HFFc6 (cell line): ENCODE measurements around the gene IPO13. TPM values are rescaled to one million over a fixed set of nuclear protein-coding genes. Genes with fewer than 3 reads are reported as not detected.

Experiments
- DNase-seq: peaks from one replicate; pipeline ENCODE4 v3.0.0-alpha.2; 2018
- H3K27ac Mint-ChIP-seq: 2 replicates; pipeline ENCODE4 v1.8.0; 2020; ENCODE audit warnings: mild to moderate bottlenecking, mixed read lengths
- H3K27me3 Mint-ChIP-seq: 2 replicates; pipeline ENCODE4 v1.8.0; 2021; ENCODE audit warnings: mild to moderate bottlenecking, moderate library complexity, mixed read lengths; ENCODE audit not compliant: insufficient read depth
- H3K36me3 Mint-ChIP-seq: 2 replicates; pipeline ENCODE4 v1.8.0; 2021; ENCODE audit warnings: low read depth, mixed read lengths
- H3K4me1 Mint-ChIP-seq: 2 replicates; pipeline ENCODE4 v1.8.0; 2020; ENCODE audit warnings: low read depth, mixed read lengths
- H3K4me3 Mint-ChIP-seq: 2 replicates; pipeline ENCODE4 v1.8.0; 2020; ENCODE audit warnings: mild to moderate bottlenecking, moderate library complexity, mixed read lengths
- H3K9me3 Mint-ChIP-seq: 2 replicates; pipeline ENCODE4 v1.8.0; 2020; ENCODE audit warnings: mild to moderate bottlenecking, mixed read lengths
- total RNA-seq, 6 experiments: library from RNA; stranded (reverse); fragmentation: NEBNext Ultra II Directional; extraction: Animal tissue kit (Norgen Biotek cat#: 25700); gene quantifications; 2 replicates in 1 of 6; 3 replicates in 5 of 6; pipeline ENCODE4 v1.2.3, GENCODE V29; 2021
- TF ChIP-seq, protein P1 (sequence below): fragments of 200-600 bp; sonication (generic); IDR thresholded peaks from 2 replicates; pipeline ENCODE4 v1.5.0; 2021; ENCODE audit warnings: antibody characterized with exemption, mild to moderate bottlenecking

Gene IPO13
- total RNA-seq, 6 experiments from 2014 or later, result 24.0 to 27.8 (median 25.0) TPM

DNA sequence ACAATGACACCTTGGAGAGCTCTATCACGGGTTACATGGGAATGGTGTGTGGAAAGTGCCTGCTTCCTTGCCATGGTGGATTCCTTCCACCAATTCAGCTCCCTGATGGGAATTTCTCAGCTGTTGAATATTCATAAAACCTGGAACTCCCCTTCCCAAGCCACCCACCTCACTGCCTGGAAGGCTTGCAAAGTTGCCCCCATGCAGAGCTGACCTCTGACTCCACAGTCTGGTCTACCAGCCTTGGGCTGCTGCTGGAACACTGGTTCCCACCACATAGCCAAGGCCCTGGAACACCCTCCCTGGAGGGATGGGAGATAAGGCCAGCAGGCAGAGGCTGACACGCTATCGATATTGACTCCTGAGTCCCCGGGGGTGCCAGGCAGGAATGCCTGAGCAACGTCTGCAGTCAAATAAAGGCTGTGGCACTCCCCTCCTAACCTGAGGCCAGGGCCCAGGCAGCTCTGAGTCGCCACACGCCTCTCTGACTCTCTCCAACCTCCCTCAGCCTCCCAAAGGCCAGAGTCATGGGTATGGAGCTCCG is 53.4 kb downstream of the IPO13 start:
- Mint-ChIP-seq H3K27me3 (peaks cover 2% of the 10 kb centered on the region), H3K9me3 (no peaks in the 10 kb centered on the region), H3K36me3 (0 out of 2 replicates have a peak, but pooled peaks cover 4% of the 10 kb centered on the region), H3K27ac (no peak overlapping the region), H3K4me3 (no peak overlapping the region), H3K4me1 (no peaks in the 10 kb centered on the region)
- TF ChIP-seq, protein P1, sequence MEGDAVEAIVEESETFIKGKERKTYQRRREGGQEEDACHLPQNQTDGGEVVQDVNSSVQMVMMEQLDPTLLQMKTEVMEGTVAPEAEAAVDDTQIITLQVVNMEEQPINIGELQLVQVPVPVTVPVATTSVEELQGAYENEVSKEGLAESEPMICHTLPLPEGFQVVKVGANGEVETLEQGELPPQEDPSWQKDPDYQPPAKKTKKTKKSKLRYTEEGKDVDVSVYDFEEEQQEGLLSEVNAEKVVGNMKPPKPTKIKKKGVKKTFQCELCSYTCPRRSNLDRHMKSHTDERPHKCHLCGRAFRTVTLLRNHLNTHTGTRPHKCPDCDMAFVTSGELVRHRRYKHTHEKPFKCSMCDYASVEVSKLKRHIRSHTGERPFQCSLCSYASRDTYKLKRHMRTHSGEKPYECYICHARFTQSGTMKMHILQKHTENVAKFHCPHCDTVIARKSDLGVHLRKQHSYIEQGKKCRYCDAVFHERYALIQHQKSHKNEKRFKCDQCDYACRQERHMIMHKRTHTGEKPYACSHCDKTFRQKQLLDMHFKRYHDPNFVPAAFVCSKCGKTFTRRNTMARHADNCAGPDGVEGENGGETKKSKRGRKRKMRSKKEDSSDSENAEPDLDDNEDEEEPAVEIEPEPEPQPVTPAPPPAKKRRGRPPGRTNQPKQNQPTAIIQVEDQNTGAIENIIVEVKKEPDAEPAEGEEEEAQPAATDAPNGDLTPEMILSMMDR, result no peak
- no peak for DNase-seq

DNA sequence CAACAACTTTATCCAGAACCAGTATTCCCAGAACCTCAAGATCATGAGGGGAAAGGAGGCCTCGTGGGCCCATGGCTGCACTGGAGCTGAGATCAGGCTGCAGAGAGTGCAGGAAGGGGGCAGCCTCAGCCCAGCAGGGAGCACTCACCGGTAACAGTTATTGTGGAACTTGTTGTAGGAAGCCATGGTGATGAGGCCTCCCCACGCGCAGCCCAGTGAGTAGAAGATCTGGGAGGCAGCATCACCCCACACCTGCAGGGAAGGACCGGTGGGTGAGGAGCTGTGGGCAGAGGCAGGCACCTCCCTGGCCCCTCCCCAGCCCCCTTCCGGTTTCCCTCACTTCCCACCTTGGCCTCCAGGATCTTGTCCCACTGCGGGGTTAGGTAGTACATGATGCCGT is 55.4 kb downstream of the IPO13 start:
- Mint-ChIP-seq H3K9me3 (no peaks in the 10 kb centered on the region), H3K27me3 (peaks cover 2% of the 10 kb centered on the region), H3K36me3 (0 out of 2 replicates have a peak, but pooled peaks cover 4% of the 10 kb centered on the region), H3K27ac (no peak overlapping the region), H3K4me1 (peaks cover 6% of the 10 kb centered on the region; the same call in 1 of the 2 replicates), H3K4me3 (no peak overlapping the region)
- no peak for DNase-seq
- TF ChIP-seq, protein P1, result no peak

DNA sequence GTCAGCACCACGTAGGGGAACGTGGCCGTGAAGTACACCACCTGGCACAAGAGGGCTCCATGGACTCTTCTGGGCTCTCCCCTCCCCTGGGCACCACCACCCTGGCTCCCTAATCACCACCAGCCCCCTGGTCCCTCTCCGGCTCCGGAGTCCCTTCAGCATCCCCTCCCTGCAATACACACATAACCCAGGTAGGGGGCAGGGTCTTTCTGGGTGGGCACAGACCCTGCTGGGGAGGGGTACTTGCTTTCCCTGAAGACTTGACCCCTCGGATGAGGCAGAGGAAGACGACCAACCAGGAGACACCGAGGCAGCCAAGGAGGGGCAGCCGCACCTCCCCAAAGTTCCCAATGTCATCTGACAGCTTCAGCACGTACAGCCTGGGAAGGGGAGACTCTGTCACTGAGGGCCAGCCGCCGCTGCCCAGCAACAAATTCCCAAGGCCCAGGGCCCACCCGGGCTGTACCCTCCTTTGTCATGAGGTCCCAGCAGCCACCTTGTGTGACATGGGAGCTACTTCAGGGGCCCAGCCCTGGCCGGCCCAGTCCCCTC is 55.9 kb downstream of the IPO13 start:
- peaks cover 2% of the 10 kb centered on the region for H3K27me3 Mint-ChIP-seq
- 0 out of 2 replicates have a peak, but pooled peaks cover 4% of the 10 kb centered on the region for H3K36me3 Mint-ChIP-seq
- DNase-seq, result no peak
- no peaks in the 10 kb centered on the region for H3K9me3 Mint-ChIP-seq
- H3K27ac Mint-ChIP-seq, result no peak overlapping the region
- H3K4me1 Mint-ChIP-seq, result peaks cover 6% of the 10 kb centered on the region; the same call in 1 of the 2 replicates
- no peak overlapping the region for H3K4me3 Mint-ChIP-seq
- TF ChIP-seq, protein P1, result peak; percentile 63

DNA sequence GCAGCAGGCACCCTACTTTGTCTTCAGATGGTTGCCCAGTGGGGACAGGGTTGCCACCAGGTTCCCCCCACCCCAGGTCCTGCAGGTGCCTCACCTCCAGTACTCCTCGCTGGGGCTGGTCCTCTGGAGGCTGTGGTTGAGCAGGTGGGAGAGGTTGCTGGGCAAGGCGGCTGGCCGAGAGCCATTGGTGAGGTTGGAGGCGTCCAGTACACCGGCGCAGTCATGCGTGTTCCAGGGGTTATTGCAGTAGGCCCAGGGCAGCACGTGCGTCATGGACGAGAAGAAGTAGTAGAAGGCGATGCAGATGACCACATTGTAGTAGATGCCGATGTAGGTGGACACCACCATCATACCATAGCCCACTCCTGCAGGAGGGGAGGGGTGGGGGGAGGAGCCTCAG is 61.5 kb downstream of the IPO13 start:
- peaks cover 6% of the 10 kb centered on the region; the same call in 1 of the 2 replicates for H3K4me1 Mint-ChIP-seq
- DNase-seq, result no peak
- TF ChIP-seq, protein P1, result no peak
- H3K36me3 Mint-ChIP-seq, result no peaks in the 10 kb centered on the region
- no peaks in the 10 kb centered on the region for H3K9me3 Mint-ChIP-seq
- no peak overlapping the region for H3K27ac Mint-ChIP-seq
- no peak overlapping the region for H3K4me3 Mint-ChIP-seq
- H3K27me3 Mint-ChIP-seq, result peaks cover 7% of the 10 kb centered on the region

DNA sequence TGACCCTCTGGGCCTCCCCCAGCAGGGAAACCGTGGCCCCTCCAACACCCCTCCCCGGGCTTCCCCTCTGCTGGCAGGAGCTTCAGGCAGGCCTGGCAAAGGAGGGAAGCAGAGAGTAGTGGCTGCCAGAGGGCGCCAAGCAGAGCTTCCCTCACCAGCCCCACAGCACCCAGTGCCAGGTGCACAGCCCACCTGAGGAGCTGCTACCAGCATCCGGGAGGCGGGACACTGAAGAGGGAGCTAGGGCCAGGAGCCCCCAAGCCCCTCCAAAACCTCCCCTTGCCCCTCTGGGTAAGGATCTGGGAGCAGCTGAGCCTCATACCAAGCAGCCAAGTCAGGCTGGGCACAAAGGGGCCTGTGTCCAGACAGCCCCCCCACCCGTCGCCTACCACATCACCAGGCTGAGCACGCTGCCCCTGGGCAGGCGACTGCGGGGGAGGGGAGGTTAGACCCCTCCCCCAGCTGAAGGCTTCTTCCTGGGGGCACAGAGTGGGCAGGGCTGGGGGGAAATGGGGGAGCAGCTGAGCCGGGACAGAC is 64.3 kb downstream of the IPO13 start:
- no peak for DNase-seq
- H3K36me3 Mint-ChIP-seq, result no peaks in the 10 kb centered on the region
- H3K4me1 Mint-ChIP-seq, result peaks cover 4% of the 10 kb centered on the region; the same call in 1 of the 2 replicates
- TF ChIP-seq, protein P1, result no peak
- H3K27me3 Mint-ChIP-seq, result peaks cover 5% of the 10 kb centered on the region
- no peak overlapping the region for H3K4me3 Mint-ChIP-seq
- H3K9me3 Mint-ChIP-seq, result no peaks in the 10 kb centered on the region
- H3K27ac Mint-ChIP-seq, result no peak overlapping the region
